IPS-NIHi7 (cell line): ENCODE results near the gene AMOTL2.

ENCODE experiments used
- DNase-seq: peaks from one replicate; pipeline ENCODE4 v3.0.0; 2012; ENCODE audit warnings: mixed read lengths; ENCODE audit errors: extremely low spot score

AMOTL2 gene

GRCh38 chr3:134378818-134379217 is 4.6 kb upstream of the AMOTL2 start:
- no peak for DNase-seq

GRCh38 chr3:134378384-134378783 is 4.1 kb upstream of the AMOTL2 start:
- DNase-seq = peak; percentile 88

- DNase-seq = no peak
Measured at GRCh38 chr3:134377896-134378295, 3.6 kb upstream of the AMOTL2 start.

- no peak for DNase-seq
Measured at GRCh38 chr3:134376786-134377426, 2.7 kb upstream of the AMOTL2 start.

GRCh38 chr3:134376385-134376765 is 2.1 kb upstream of the AMOTL2 start:
- no peak for DNase-seq

- no peak for DNase-seq
Measured at GRCh38 chr3:134375582-134376384, 1.5 kb upstream of the AMOTL2 start.

GRCh38 chr3:134374791-134375581 is 739 bp upstream of the AMOTL2 start:
- peak; percentile 74 for DNase-seq

- DNase-seq = peak; percentile 80
Measured at GRCh38 chr3:134373271-134374104, 759 bp downstream of the AMOTL2 start.

GRCh38 chr3:134372396-134373270 is 1.6 kb downstream of the AMOTL2 start:
- no peak for DNase-seq

GRCh38 chr3:134371542-134372324 is 2.5 kb downstream of the AMOTL2 start:
- DNase-seq = no peak

GRCh38 chr3:134370611-134371531 is 3.4 kb downstream of the AMOTL2 start:
- DNase-seq = no peak

GRCh38 chr3:134369861-134370596 is 4.2 kb downstream of the AMOTL2 start:
- DNase-seq = no peak

GRCh38 chr3:134369231-134369741 is 5.0 kb downstream of the AMOTL2 start:
- no peak for DNase-seq

GRCh38 chr3:134368751-134369105 is 5.5 kb downstream of the AMOTL2 start:
- DNase-seq = no peak

GRCh38 chr3:134367869-134368750 is 6.1 kb downstream of the AMOTL2 start:
- DNase-seq = no peak

GRCh38 chr3:134366928-134367811 is 7.1 kb downstream of the AMOTL2 start:
- DNase-seq = no peak
